Keratinocyte (primary cell): ENCODE measurements around the gene EHD3. TPM values are rescaled to one million over a fixed set of nuclear protein-coding genes. Genes with fewer than 3 reads are reported as not detected.

Source experiments
- DNase-seq: peaks from one replicate; pipeline ENCODE4 v3.0.0-alpha.2; 2011; ENCODE audit warnings: low read depth, missing footprints, low spot score
- FAIRE-seq: peaks from 2 replicates; lab custom pipeline; 2011; peaks lifted over from hg19 to GRCh38; lab: Jason Lieb, UNC
- H2AFZ ChIP-seq: 2 replicates; pipeline ENCODE4 v1.6.0; 2012; ENCODE audit warnings: low read length, control low read depth, inconsistent platforms; ENCODE audit not compliant: control insufficient read depth
- H3K27ac ChIP-seq: 2 replicates; pipeline ENCODE4 v1.5.1; 2011; ENCODE audit warnings: low read length; ENCODE audit not compliant: control insufficient read depth, insufficient read depth
- H3K27me3 ChIP-seq: 3 replicates; pipeline ENCODE4 v1.6.0; 2011; ENCODE audit warnings: low read length; ENCODE audit not compliant: control insufficient read depth, insufficient read depth; ENCODE audit errors: extremely low read depth
- H3K36me3 ChIP-seq, 2 experiments: 2 replicates in 1 of 2; 3 replicates in 1 of 2; pipeline ENCODE4 v1.5.1; 2011; ENCODE audit warnings: low read length in 2 of 2, mild to moderate bottlenecking in 1 of 2; ENCODE audit not compliant: control insufficient read depth in 2 of 2, insufficient read depth in 2 of 2; ENCODE audit errors: extremely low read depth in 1 of 2
- H3K4me1 ChIP-seq: 3 replicates; pipeline ENCODE4 v1.5.1; 2011; ENCODE audit warnings: low read length; ENCODE audit not compliant: control insufficient read depth, insufficient read depth; ENCODE audit errors: extremely low read depth
- H3K4me2 ChIP-seq: 3 replicates; pipeline ENCODE4 v1.6.0; 2011; ENCODE audit warnings: low read depth, low read length; ENCODE audit not compliant: control insufficient read depth, insufficient read depth; ENCODE audit errors: extremely low read depth
- H3K4me3 ChIP-seq, 3 experiments: fragments of 200-600 bp in 1 of 3; sonication (generic) in 1 of 3; 2 replicates in 2 of 3; 3 replicates in 1 of 3; pipeline ENCODE4 v1.5.1; 2011 to 2016; ENCODE audit warnings: low read length in 3 of 3, mild to moderate bottlenecking in 3 of 3, control low read depth in 2 of 3, inconsistent platforms in 1 of 3, low read depth in 1 of 3, mixed read lengths in 1 of 3, mixed run types in 1 of 3, moderate library complexity in 1 of 3; ENCODE audit not compliant: control insufficient read depth in 2 of 3, insufficient read depth in 2 of 3; ENCODE audit errors: extremely low read depth in 1 of 3
- H3K79me2 ChIP-seq: 2 replicates; pipeline ENCODE4 v1.6.0; 2012; ENCODE audit warnings: low read length; ENCODE audit not compliant: control insufficient read depth, insufficient read depth
- H3K9ac ChIP-seq: 3 replicates; pipeline ENCODE4 v1.6.0; 2011; ENCODE audit warnings: low read length; ENCODE audit not compliant: control insufficient read depth, insufficient read depth; ENCODE audit errors: extremely low read depth
- H3K9me1 ChIP-seq: 3 replicates; pipeline ENCODE4 v1.6.0; 2011; ENCODE audit warnings: low read length; ENCODE audit not compliant: control insufficient read depth, insufficient read depth; ENCODE audit errors: extremely low read depth
- H3K9me3 ChIP-seq: 2 replicates; pipeline ENCODE4 v1.5.1; 2012; ENCODE audit warnings: low read depth, low read length; ENCODE audit not compliant: control insufficient read depth
- H4K20me1 ChIP-seq: 3 replicates; pipeline ENCODE4 v1.6.0; 2011; ENCODE audit warnings: low read length; ENCODE audit not compliant: control insufficient read depth, insufficient read depth; ENCODE audit errors: extremely low read depth
- CTCF ChIP-seq, 3 experiments: IDR thresholded peaks in 1 of 3; conservative IDR thresholded peaks in 1 of 3; optimal IDR thresholded peaks in 1 of 3; 2 replicates in 2 of 3; 3 replicates in 1 of 3; pipeline versions ENCODE3 to v1.5.1; 2011; ENCODE audit warnings: low read length in 3 of 3, mild to moderate bottlenecking in 3 of 3, moderate library complexity in 2 of 3, control low read depth in 1 of 3, inconsistent platforms in 1 of 3; ENCODE audit not compliant: insufficient read depth in 2 of 3; ENCODE audit errors: extremely low read depth in 1 of 3
- EZH2 ChIP-seq: IDR thresholded peaks from one replicate; pipeline ENCODE4 v1.6.1; 2012; ENCODE audit warnings: inconsistent platforms, mild to moderate bottlenecking, low read length, moderate library complexity
- dilution Hi-C: fragments of 300-500 bp; cut with MboI; formaldehyde crosslinking; loops from one replicate; pipeline ENCODE4 v1.7.0; 2020; ENCODE audit warnings: low sequenced_read_pairs; ENCODE audit not compliant: extremely low pct_ligation_motif_present
- polyA plus RNA-seq, 5 experiments: library from polyadenylated mRNA; depleted of rRNA in 3 of 5; stranded (reverse) in 3 of 5; stranded (forward) in 1 of 5; unstranded in 1 of 5; fragments of >200 nt; gene quantifications; 1 replicate in 1 of 5; 2 replicates in 3 of 5; 3 replicates in 1 of 5; pipeline versions ENCODE4 v1.2.1 to v1.2.3, GENCODE V29; 2011 to 2012; ENCODE audit warnings: missing spikeins in 2 of 5, low read depth in 1 of 5, low replicate concordance in 1 of 5

Gene EHD3
- polyA plus RNA-seq, 1 donor (not counting 4 experiments of a cell fraction or from before 2014, with no cell fraction given): 5.1 TPM

- Histone ChIP-seq H3K36me3 (no peaks in the 10 kb centered on the region), H3K79me2 (no peaks in the 10 kb centered on the region), H3K9me3 (no peaks in the 10 kb centered on the region), H3K9ac (no peak overlapping the region), H3K4me1 (peaks cover 9% of the 10 kb centered on the region), H3K27me3 (no peaks in the 10 kb centered on the region), H3K27ac (no peak overlapping the region), H3K4me2 (no peak overlapping the region), H3K9me1 (no peaks in the 10 kb centered on the region), H4K20me1 (no peaks in the 10 kb centered on the region), H2AFZ (no peak overlapping the region), H3K4me3 (no peak overlapping the region)
- dilution Hi-C loops: no loop called here
- TF ChIP-seq CTCF (optimal IDR thresholded peaks at IDR 0.05 in 1 of 3, IDR thresholded peaks at IDR 0.05 in 1 of 3, conservative IDR thresholded peaks at IDR 0.05 in 1 of 3; ENCODE audit: extremely low read depth in 1 of 3, insufficient read depth in 2 of 3, low read length in 3 of 3): no peak
- no peak for TF ChIP-seq EZH2
- peak; percentile 26 for FAIRE-seq
- DNase-seq: no peak
These were observed 6.7 kb downstream of the EHD3 start for GRCh38 chr2:31240381-31241365.

GRCh38 chr2:31241625-31242270 is 7.8 kb downstream of the EHD3 start:
- Histone ChIP-seq H3K4me2 (no peak overlapping the region), H2AFZ (no peak overlapping the region)

More at GRCh38 chr2:31241625-31242270, 7.8 kb downstream of the EHD3 start:
- H4K20me1 ChIP-seq: no peaks in the 10 kb centered on the region
- TF ChIP-seq CTCF (optimal IDR thresholded peaks at IDR 0.05 in 1 of 3, IDR thresholded peaks at IDR 0.05 in 1 of 3, conservative IDR thresholded peaks at IDR 0.05 in 1 of 3; ENCODE audit: extremely low read depth in 1 of 3, insufficient read depth in 2 of 3, low read length in 3 of 3) (no peak), EZH2 (no peak)
- dilution Hi-C loops: no loop called here
- H3K9ac ChIP-seq: no peak overlapping the region
- H3K79me2 ChIP-seq: no peaks in the 10 kb centered on the region
- no peaks in the 10 kb centered on the region for H3K9me3 ChIP-seq
- no peaks in the 10 kb centered on the region for H3K9me1 ChIP-seq
- DNase-seq (no peak), FAIRE-seq (no peak)
- H3K27ac ChIP-seq: no peak overlapping the region
- no peaks in the 10 kb centered on the region for H3K36me3 ChIP-seq
- H3K4me1 ChIP-seq: peaks cover 9% of the 10 kb centered on the region
- H3K4me3 ChIP-seq: no peak overlapping the region
- no peaks in the 10 kb centered on the region for H3K27me3 ChIP-seq
